Mammary epithelial cell (primary cell): ENCODE data around the gene CD7.

Experiments used
- CTCF ChIP-seq, 2 donors: IDR thresholded peaks in 1 of 2; conservative IDR thresholded peaks in 1 of 2; 2 replicates each; pipeline ENCODE4 v1.5.1; 2011 to 2012; ENCODE audit warnings: inconsistent platforms in 2 of 2, low read length in 2 of 2, mild to moderate bottlenecking in 2 of 2, control low read depth in 1 of 2, low read depth in 1 of 2; ENCODE audit not compliant: insufficient read depth in 1 of 2; ENCODE audit errors: extremely low read depth in 1 of 2
- EZH2 ChIP-seq: IDR thresholded peaks from 2 replicates; pipeline ENCODE4 v1.6.1; 2012; ENCODE audit warnings: low read length, inconsistent platforms, borderline replicate concordance

DNA sequence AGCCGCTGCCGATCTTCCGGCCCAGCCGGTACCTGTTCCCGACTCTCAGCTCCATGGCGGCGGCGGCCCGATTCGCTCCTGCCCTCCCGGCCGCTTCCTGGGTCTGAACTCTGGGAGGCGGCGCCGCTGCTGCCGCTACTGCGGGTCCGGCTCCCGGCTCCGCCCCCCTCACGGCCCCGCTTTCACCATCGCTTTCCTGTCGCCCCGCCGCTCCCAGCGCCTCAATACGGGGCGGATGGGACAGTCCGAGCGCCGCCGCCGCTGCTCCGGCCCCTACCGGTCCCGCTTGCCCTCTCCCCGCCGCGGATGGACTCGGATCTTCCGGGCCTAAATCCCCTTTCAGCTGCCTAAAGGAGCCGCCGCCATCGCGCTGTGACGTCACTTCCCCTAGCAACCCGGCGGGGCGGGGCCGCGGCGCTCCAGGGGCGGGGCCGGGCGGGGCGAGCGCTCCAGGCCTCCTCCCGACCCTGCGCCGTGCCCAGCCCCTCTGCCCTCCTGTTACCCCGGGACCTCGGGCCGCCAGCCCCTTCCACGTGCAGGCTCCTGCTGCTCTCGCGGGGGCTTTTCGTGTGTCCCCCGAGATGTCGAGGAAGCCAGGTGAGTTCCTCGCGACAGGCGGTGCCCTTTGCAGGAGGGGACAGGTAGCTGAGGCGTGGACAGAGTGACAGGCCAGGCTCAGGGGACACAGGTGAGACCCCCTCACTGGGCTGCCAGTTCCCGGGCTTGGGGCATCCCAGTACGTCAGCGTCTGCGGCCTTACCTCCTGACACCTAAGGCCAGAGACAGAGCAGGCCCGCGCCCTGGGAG, 43.9 kb downstream of the CD7 start, which contains the start of gene CSNK1D:
- TF ChIP-seq CTCF (conservative IDR thresholded peaks at IDR 0.05 in 1 of 2, IDR thresholded peaks at IDR 0.05 in 1 of 2; ENCODE audit: extremely low read depth in 1 of 2, insufficient read depth in 1 of 2, low read depth in 1 of 2, low read length in 2 of 2) (no peak), EZH2 (no peak)
